GM12878 (cell line): ENCODE results near the gene ARL6IP5. TPM values are rescaled to one million over a fixed set of nuclear protein-coding genes. Genes with fewer than 3 reads are reported as not detected.

ENCODE experiments used
- ATAC-seq: fragments of 200-7000 bp; cut with Tn5 transposase; 3 replicates; pipeline ENCODE4 v1.9.1; 2020; ENCODE audit warnings: mild to moderate bottlenecking, moderate library complexity
- BruUV-seq: library from RNA; stranded (reverse); fragments of 400-500 nt; replicated peaks from 2 replicates; lab custom pipeline; 2021; lab: Mats Ljungman, UMichigan
- CTCF ChIA-PET: fragments of 300-600 bp; sonication (Branson Sonifier 250); formaldehyde crosslinking; extraction: SDS; loops from one replicate; lab custom pipeline; 2021; ENCODE audit warnings: inconsistent platforms; lab: Yijun Ruan, JAX
- POLR2A ChIA-PET: fragments of 350-600 bp; formaldehyde crosslinking; extraction: SDS; loops from one replicate; lab custom pipeline; 2021; ENCODE audit warnings: inconsistent platforms; lab: Charles Lee
- RAD21 ChIA-PET: fragments of 300-600 bp; sonication (Branson Sonifier 250); formaldehyde crosslinking; loops from one replicate; lab custom pipeline; 2023; ENCODE audit warnings: antibody characterized with exemption; ENCODE audit not compliant: unreplicated experiment; lab: Charles Lee
- SMC1A ChIA-PET: fragments of 300-600 bp; sonication (Branson Sonifier 250); formaldehyde crosslinking; loops from one replicate; lab custom pipeline; 2023; ENCODE audit not compliant: unreplicated experiment, uncharacterized antibody; lab: Charles Lee
- DNase-seq: peaks from one replicate; pipeline ENCODE4 v3.0.0-alpha.2; 2011; ENCODE audit warnings: low read depth, low spot score
- FAIRE-seq: peaks from 3 replicates; lab custom pipeline; 2011; peaks lifted over from hg19 to GRCh38; lab: Jason Lieb, UNC
- H2AFZ ChIP-seq: 2 replicates; pipeline ENCODE4 v1.6.0; 2011; ENCODE audit warnings: low read depth, low read length, control low read depth; ENCODE audit not compliant: control insufficient read depth
- H3K27ac ChIP-seq: 2 replicates; pipeline ENCODE4 v1.5.1; 2011; ENCODE audit warnings: control low read depth; ENCODE audit not compliant: control insufficient read depth, insufficient read depth
- H3K27me3 ChIP-seq, 2 experiments: replicated peaks in 1 of 2; 2 replicates each; pipeline versions ENCODE4 v1.6.0 to v1.6.1; 2011; ENCODE audit warnings: low read length in 1 of 2; ENCODE audit not compliant: control insufficient read depth in 2 of 2, insufficient read depth in 2 of 2
- H3K36me3 ChIP-seq, 2 experiments: 2 replicates each; pipeline ENCODE4 v1.5.1; 2011; ENCODE audit warnings: low read length in 1 of 2; ENCODE audit not compliant: control insufficient read depth in 2 of 2, insufficient read depth in 2 of 2
- H3K4me1 ChIP-seq: 2 replicates; pipeline ENCODE4 v1.6.1; 2011; ENCODE audit warnings: mild to moderate bottlenecking, low read length, moderate library complexity, mixed read lengths; ENCODE audit not compliant: control insufficient read depth, insufficient read depth
- H3K4me2 ChIP-seq: 2 replicates; pipeline ENCODE4 v1.6.0; 2011; ENCODE audit warnings: control low read depth; ENCODE audit not compliant: control insufficient read depth, insufficient read depth
- H3K4me3 ChIP-seq: fragments of 200-600 bp; sonication (generic); 2 replicates; pipeline ENCODE4 v1.5.1; 2016
- H3K79me2 ChIP-seq: 2 replicates; pipeline ENCODE4 v1.6.0; 2011; ENCODE audit warnings: low read length; ENCODE audit not compliant: control insufficient read depth, insufficient read depth
- H3K9ac ChIP-seq: 2 replicates; pipeline ENCODE4 v1.8.0; 2011; ENCODE audit warnings: low read length, control low read depth, mixed read lengths; ENCODE audit not compliant: control insufficient read depth, insufficient read depth
- H3K9me3 ChIP-seq: replicated peaks from 3 replicates; pipeline ENCODE4 v1.5.1; 2011; ENCODE audit warnings: mild to moderate bottlenecking, low read length; ENCODE audit not compliant: control insufficient read depth, insufficient read depth
- H4K20me1 ChIP-seq: 2 replicates; pipeline ENCODE4 v1.6.0; 2011; ENCODE audit not compliant: control insufficient read depth, insufficient read depth
- CREB1 ChIP-seq: IDR thresholded peaks from 2 replicates; pipeline ENCODE4 v1.6.1; 2012; ENCODE audit warnings: low read depth, mild to moderate bottlenecking, inconsistent platforms
- E2F8 ChIP-seq: fragments of 450-650 bp; IDR thresholded peaks from 2 replicates; pipeline ENCODE4 v1.6.1; 2018; ENCODE audit warnings: mild to moderate bottlenecking, low read depth, moderate library complexity; ENCODE audit not compliant: partially characterized antibody
- ELK1 ChIP-seq: IDR thresholded peaks from 2 replicates; pipeline ENCODE4 v1.6.1; 2012; ENCODE audit warnings: low read depth, low read length, improper control_type of control experiment
- GABPA ChIP-seq: IDR thresholded peaks from 2 replicates; pipeline ENCODE4 v1.6.1; 2014; ENCODE audit warnings: antibody characterized with exemption, low read depth, mild to moderate bottlenecking, inconsistent platforms
- HDAC2 ChIP-seq: fragments of 200-600 bp; sonication (generic); IDR thresholded peaks from 2 replicates; pipeline ENCODE4 v1.6.1; 2017
- JUND ChIP-seq: IDR thresholded peaks from 2 replicates; pipeline ENCODE4 v1.6.1; 2012; ENCODE audit warnings: low read depth, mild to moderate bottlenecking, low read length, improper control_type of control experiment, moderate library complexity
- NR2C1 ChIP-seq: fragments of 450-650 bp; IDR thresholded peaks from 2 replicates; pipeline ENCODE4 v1.6.1; 2017; ENCODE audit warnings: antibody characterized with exemption, mild to moderate bottlenecking, moderate library complexity
- PKNOX1 ChIP-seq: fragments of 450-650 bp; IDR thresholded peaks from 2 replicates; pipeline ENCODE4 v1.6.1; 2016; ENCODE audit warnings: mild to moderate bottlenecking
- SMAD1 ChIP-seq: fragments of 450-650 bp; IDR thresholded peaks from 2 replicates; pipeline ENCODE4 v1.6.1; 2018; ENCODE audit warnings: mild to moderate bottlenecking, low read depth; ENCODE audit not compliant: partially characterized antibody
- SMARCA5 ChIP-seq: fragments of 450-650 bp; IDR thresholded peaks from 2 replicates; pipeline ENCODE4 v1.6.1; 2017; ENCODE audit warnings: mild to moderate bottlenecking
- SREBF2 ChIP-seq: IDR thresholded peaks from 2 replicates; pipeline ENCODE4 v1.6.1; 2012; ENCODE audit warnings: mild to moderate bottlenecking, low read length
- SRF ChIP-seq, 2 experiments: IDR thresholded peaks; 2 replicates each; pipeline ENCODE4 v1.6.1; 2011; ENCODE audit warnings: low read depth in 2 of 2, low read length in 2 of 2, mild to moderate bottlenecking in 1 of 2, moderate library complexity in 1 of 2
- TBL1XR1 ChIP-seq: IDR thresholded peaks from 2 replicates; pipeline ENCODE4 v1.6.1; 2012; ENCODE audit warnings: low read depth, low read length, improper control_type of control experiment
- USF1 ChIP-seq: IDR thresholded peaks from 2 replicates; pipeline ENCODE4 v1.6.1; 2011; ENCODE audit warnings: borderline replicate concordance, low read depth, mild to moderate bottlenecking, moderate library complexity, mixed read lengths, low read length; ENCODE audit not compliant: insufficient read depth; ENCODE audit errors: extremely low read length
- YY1 ChIP-seq: IDR thresholded peaks from 2 replicates; pipeline ENCODE4 v1.6.1; 2011; ENCODE audit warnings: low read depth, mild to moderate bottlenecking, low read length
- ZBTB33 ChIP-seq: fragments of 450-650 bp; IDR thresholded peaks from 2 replicates; pipeline ENCODE4 v1.6.1; 2017; ENCODE audit warnings: mild to moderate bottlenecking
- in situ Hi-C: fragments of 300-500 bp; cut with MboI; formaldehyde crosslinking; loops from 9 replicates; pipeline ENCODE4 v1.14.3; 2018; ENCODE audit warnings: mixed read lengths
- intact Hi-C: fragments of 100-400 bp; cut with micrococcal nuclease; formaldehyde crosslinking; loops from one replicate; pipeline ENCODE4 v1.14.2; 2022; ENCODE audit not compliant: unreplicated experiment
- polyA plus RNA-seq, 11 experiments: library from polyadenylated mRNA; depleted of rRNA in 4 of 11; unstranded in 6 of 11; stranded (reverse) in 5 of 11; fragments of >200 nt; fragmentation: Nextera tagmentation in 4 of 11; fragmentation: Illumina TruSeq in 1 of 11; extraction: Ambion mirVana in 4 of 11; extraction: Trizol in 1 of 11; gene quantifications; 1 replicate in 1 of 11; 2 replicates in 10 of 11; pipeline versions ENCODE4 v1.2.1 to v1.2.3, GENCODE V29; 2011 to 2016; ENCODE audit warnings: inconsistent platforms in 2 of 11, missing spikeins in 2 of 11, low read depth in 1 of 11
- total RNA-seq, 4 experiments: library from RNA; depleted of rRNA in 3 of 4; stranded (reverse); fragments of >200 nt in 3 of 4; fragmentation: Illumina TruSeq in 1 of 4; extraction: Trizol in 1 of 4; gene quantifications; 2 replicates each; pipeline versions ENCODE4 v1.2.1 to v1.2.3, GENCODE V29; 2013 to 2021

ARL6IP5 gene
- total and polyA plus RNA-seq, 10 of the 15 experiments (the other 5 are each of a cell fraction or from before 2014, with no cell fraction given): 78.2 to 310 (median 148) TPM

GRCh38 chr3:69059688-69060087, 25.0 kb upstream of the ARL6IP5 start:
- ChIA-PET SMC1A (interaction anchor here (1.1 to 5.6 kb wide), 10 partner anchors 8 to 42 kb away, joined by 3 to 32 read pairs (median 4); partner anchors contain the start of genes TMF1 and UBA3), POLR2A (interaction anchor here (1.0 to 1.3 kb wide), 2 partner anchors 24 to 27 kb away, joined by 3 read pairs; no protein-coding TSS in a partner anchor), CTCF (interaction anchor here (1.1 to 2.5 kb wide), 3 partner anchors 11 to 19 kb away, joined by 3 to 7 read pairs (median 5); no protein-coding TSS in a partner anchor), RAD21 (interaction anchor here (0.7 to 2.2 kb wide), 2 partner anchors 23 to 34 kb away, joined by 3 to 9 read pairs; no protein-coding TSS in a partner anchor)
- no peak for FAIRE-seq
- in situ Hi-C loops: no loop called here
- Histone ChIP-seq H3K27me3 (no peaks in the 10 kb centered on the region), H3K36me3 (peaks cover 1 to 18% of the 10 kb centered on the region in 2 experiments; a peak in 2 of 4 replicates), H4K20me1 (no peaks in the 10 kb centered on the region), H2AFZ (no peak overlapping the region), H3K4me2 (no peak overlapping the region), H3K27ac (no peak overlapping the region), H3K9ac (no peak overlapping the region), H3K4me1 (peaks cover 10% of the 10 kb centered on the region), H3K4me3 (no peak overlapping the region), H3K79me2 (no peaks in the 10 kb centered on the region; the same call in 1 of the 2 replicates), H3K9me3 (no peaks in the 10 kb centered on the region; the same call in 2 of the 3 replicates)
- ATAC-seq: no peak
- no TSS peak for BruUV-seq
- intact Hi-C loops: no loop called here
- no peak for DNase-seq
- TF ChIP-seq ELK1 (no peak), JUND (no peak), GABPA (no peak), HDAC2 (no peak), E2F8 (no peak), SMARCA5 (no peak), NR2C1 (no peak), YY1 (no peak), ZBTB33 (no peak), TBL1XR1 (no peak), PKNOX1 (no peak), SMAD1 (no peak), SRF (IDR thresholded peaks at IDR 0.05; ENCODE audit: low read depth in 2 of 2, low read length in 2 of 2) (no peak), CREB1 (no peak), SREBF2 (no peak), USF1 (no peak)
